Endothelial cell of umbilical vein (primary cell): Measurements from ENCODE around the gene ITSN1. TPM values are rescaled to one million over a fixed set of nuclear protein-coding genes. Genes with fewer than 3 reads are reported as not detected.

Experiments
- BruUV-seq: library from RNA; stranded (reverse); fragments of 400-500 nt; replicated peaks from 2 replicates; lab custom pipeline; 2021; lab: Mats Ljungman, UMichigan
- CTCF ChIA-PET: fragments of 300-600, 350-600 bp; sonication (Branson Sonifier 250); formaldehyde crosslinking; loops from one replicate; lab custom pipeline; 2021; ENCODE audit warnings: antibody characterized with exemption, inconsistent platforms; lab: Charles Lee
- POLR2A ChIA-PET: fragments of 300-600, 350-600 bp; sonication (Branson Sonifier 250); formaldehyde crosslinking; loops from one replicate; lab custom pipeline; 2021; ENCODE audit warnings: antibody characterized with exemption, inconsistent platforms; lab: Charles Lee
- DNase-seq: peaks from one replicate; pipeline ENCODE4 v3.0.0-alpha.2; 2011; ENCODE audit warnings: low read depth, low spot score
- FAIRE-seq: peaks from 2 replicates; lab custom pipeline; 2011; peaks lifted over from hg19 to GRCh38; lab: Jason Lieb, UNC
- H2AFZ ChIP-seq: 2 replicates; pipeline ENCODE4 v1.6.0; 2012; ENCODE audit warnings: low read depth, low read length, control low read depth, inconsistent platforms
- H3K27ac ChIP-seq: 2 replicates; pipeline ENCODE4 v1.5.1; 2011; ENCODE audit warnings: low read depth, mild to moderate bottlenecking, control low read depth, low read length, moderate library complexity; ENCODE audit not compliant: insufficient read depth
- H3K27me3 ChIP-seq, 2 experiments: 2 replicates each; pipeline versions ENCODE4 v1.6.0 to v1.6.1; 2011; ENCODE audit warnings: low read length in 2 of 2, mixed read lengths in 1 of 2; ENCODE audit not compliant: control insufficient read depth in 2 of 2, insufficient read depth in 2 of 2
- H3K36me3 ChIP-seq, 2 experiments: 2 replicates in 1 of 2; 3 replicates in 1 of 2; pipeline ENCODE4 v1.5.1; 2011; ENCODE audit warnings: low read length in 2 of 2, mild to moderate bottlenecking in 1 of 2, moderate library complexity in 1 of 2; ENCODE audit not compliant: control insufficient read depth in 2 of 2, insufficient read depth in 2 of 2; ENCODE audit errors: extremely low read depth in 1 of 2
- H3K4me1 ChIP-seq: 3 replicates; pipeline ENCODE4 v1.5.1; 2011; ENCODE audit warnings: mild to moderate bottlenecking, low read length; ENCODE audit not compliant: control insufficient read depth, insufficient read depth; ENCODE audit errors: extremely low read depth
- H3K4me2 ChIP-seq: 2 replicates; pipeline ENCODE4 v1.6.1; 2011; ENCODE audit warnings: low read length, control low read depth, mixed read lengths; ENCODE audit not compliant: insufficient read depth
- H3K4me3 ChIP-seq, 3 experiments: fragments of 200-600 bp in 1 of 3; sonication (generic), shearing (Covaris generic) in 1 of 3; replicated peaks in 1 of 3; 2 replicates each; pipeline ENCODE4 v1.5.1; 2011 to 2016; ENCODE audit warnings: control low read depth in 3 of 3, low read length in 3 of 3, mild to moderate bottlenecking in 2 of 3, inconsistent platforms in 1 of 3, low read depth in 1 of 3, moderate library complexity in 1 of 3; ENCODE audit not compliant: insufficient read depth in 1 of 3
- H3K79me2 ChIP-seq: 2 replicates; pipeline ENCODE4 v1.6.0; 2012; ENCODE audit warnings: low read length, inconsistent platforms; ENCODE audit not compliant: control insufficient read depth, insufficient read depth
- H3K9ac ChIP-seq: replicated peaks from 2 replicates; pipeline ENCODE3; 2011; ENCODE audit warnings: low read length, control low read depth; ENCODE audit not compliant: insufficient read depth; ENCODE audit errors: extremely low read depth
- H3K9me1 ChIP-seq: replicated peaks from 3 replicates; pipeline ENCODE4 v1.6.0; 2011; ENCODE audit warnings: mild to moderate bottlenecking, low read length; ENCODE audit not compliant: control insufficient read depth, insufficient read depth; ENCODE audit errors: extremely low read depth
- H3K9me3 ChIP-seq: replicated peaks from 2 replicates; pipeline ENCODE4 v1.5.1; 2012; ENCODE audit warnings: low read length, inconsistent platforms; ENCODE audit not compliant: control insufficient read depth, insufficient read depth
- H4K20me1 ChIP-seq: replicated peaks from 2 replicates; pipeline ENCODE3; 2011; ENCODE audit warnings: mild to moderate bottlenecking, low read length; ENCODE audit not compliant: control insufficient read depth, insufficient read depth; ENCODE audit errors: extremely low read depth
- EZH2 ChIP-seq: IDR thresholded peaks from 2 replicates; pipeline ENCODE4 v1.6.1; 2012; ENCODE audit warnings: borderline replicate concordance, low read depth, mild to moderate bottlenecking, moderate library complexity, low read length, inconsistent platforms; ENCODE audit not compliant: severe bottlenecking
- FOS ChIP-seq: IDR thresholded peaks from 2 replicates; pipeline ENCODE4 v1.6.1; 2011; ENCODE audit warnings: mild to moderate bottlenecking, low read length, moderate library complexity, borderline replicate concordance; ENCODE audit not compliant: insufficient read depth
- GATA2 ChIP-seq: IDR thresholded peaks from 2 replicates; pipeline ENCODE4 v1.7.0; 2011; ENCODE audit warnings: low read depth, mild to moderate bottlenecking, moderate library complexity, mixed read lengths, low read length; ENCODE audit not compliant: insufficient read length, insufficient read depth
- JUN ChIP-seq: IDR thresholded peaks from 2 replicates; pipeline ENCODE4 v1.6.1; 2011; ENCODE audit warnings: borderline replicate concordance, low read depth; ENCODE audit not compliant: insufficient read length, insufficient read depth
- MYC ChIP-seq: IDR thresholded peaks from one replicate; pipeline ENCODE4 v1.6.1; 2011; ENCODE audit warnings: mild to moderate bottlenecking, low read depth, low read length
- POLR2A ChIP-seq: IDR thresholded peaks from 2 replicates; pipeline ENCODE4 v1.6.1; 2012; ENCODE audit warnings: low read depth, mild to moderate bottlenecking, control low read depth, low read length
- POLR2AphosphoS5 ChIP-seq: IDR thresholded peaks from 2 replicates; pipeline ENCODE4 v1.6.1; 2012; ENCODE audit warnings: low read depth, mild to moderate bottlenecking, control low read depth, low read length, moderate library complexity; ENCODE audit not compliant: insufficient read depth
- dilution Hi-C: fragments of 300-500 bp; cut with MboI; formaldehyde crosslinking; loops from one replicate; pipeline ENCODE4 v1.15.0; 2019; ENCODE audit warnings: low sequenced_read_pairs; ENCODE audit not compliant: extremely low pct_ligation_motif_present
- intact Hi-C: fragments of 100-400 bp; cut with micrococcal nuclease; formaldehyde crosslinking; loops from one replicate; pipeline ENCODE4 v1.10.0; 2022
- polyA plus RNA-seq, 4 experiments: library from polyadenylated mRNA; depleted of rRNA in 3 of 4; stranded (reverse) in 3 of 4; unstranded in 1 of 4; fragments of >200 nt; gene quantifications; 2 replicates each; pipeline versions ENCODE4 v1.2.1 to v1.2.3, GENCODE V29; 2011 to 2012; ENCODE audit warnings: missing spikeins in 1 of 4
- total RNA-seq: library from RNA; stranded (reverse); gene quantifications from 2 replicates; pipeline ENCODE4 v1.2.3, GENCODE V29; 2021
- TF ChIP-seq, protein P1 (sequence below), 2 donors: IDR thresholded peaks; 1 replicate in 1 of 2; 2 replicates in 1 of 2; pipeline ENCODE4 v1.5.1; 2011; ENCODE audit warnings: low read length in 2 of 2, mild to moderate bottlenecking in 2 of 2, moderate library complexity in 2 of 2, control low read depth in 1 of 2, inconsistent platforms in 1 of 2, low read depth in 1 of 2; ENCODE audit not compliant: insufficient read depth in 1 of 2; ENCODE audit errors: extremely low read depth in 1 of 2
- TF ChIP-seq, protein P2 (sequence below): IDR thresholded peaks from 2 replicates; pipeline ENCODE4 v1.6.1; 2011; ENCODE audit not compliant: insufficient read depth, insufficient read length

Gene ITSN1
- total and polyA plus RNA-seq, 2 donors (not counting 3 experiments of a cell fraction or from before 2014, with no cell fraction given), result 72.2 to 86.8 TPM

DNA sequence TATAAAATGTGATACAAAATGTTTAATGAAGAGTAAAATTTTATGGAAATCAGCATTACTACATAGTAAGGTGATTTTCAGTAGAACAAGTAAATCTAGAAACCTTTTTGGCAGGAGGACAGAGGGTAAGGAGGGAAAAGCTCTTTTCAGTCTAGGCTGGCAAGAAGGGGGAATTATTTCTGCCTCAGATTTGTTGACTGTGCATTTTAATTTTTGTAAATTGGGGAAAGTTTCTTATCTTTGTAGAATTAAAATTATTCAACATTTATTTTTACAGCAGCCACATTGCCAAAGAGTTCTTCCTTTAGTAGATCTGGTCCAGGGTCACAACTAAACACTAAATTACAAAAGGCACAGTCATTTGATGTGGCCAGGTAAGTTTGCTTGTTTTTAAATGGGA is 109.2 kb downstream of the ITSN1 start:
- H2AFZ ChIP-seq, result no peak overlapping the region
- POLR2A ChIA-PET, result no interaction called here

More for the DNA sequence above, 109.2 kb downstream of the ITSN1 start:
- no peaks in the 10 kb centered on the region for H3K79me2 ChIP-seq
- no peaks in the 10 kb centered on the region for H3K27me3 ChIP-seq
- no peaks in the 10 kb centered on the region for H4K20me1 ChIP-seq
- CTCF ChIA-PET, result no interaction called here
- TF ChIP-seq GATA2 (no peak), FOS (no peak), MYC (no peak), JUN (no peak), POLR2AphosphoS5 (no peak), POLR2A (no peak), EZH2 (no peak)
- TF ChIP-seq, protein P1, sequence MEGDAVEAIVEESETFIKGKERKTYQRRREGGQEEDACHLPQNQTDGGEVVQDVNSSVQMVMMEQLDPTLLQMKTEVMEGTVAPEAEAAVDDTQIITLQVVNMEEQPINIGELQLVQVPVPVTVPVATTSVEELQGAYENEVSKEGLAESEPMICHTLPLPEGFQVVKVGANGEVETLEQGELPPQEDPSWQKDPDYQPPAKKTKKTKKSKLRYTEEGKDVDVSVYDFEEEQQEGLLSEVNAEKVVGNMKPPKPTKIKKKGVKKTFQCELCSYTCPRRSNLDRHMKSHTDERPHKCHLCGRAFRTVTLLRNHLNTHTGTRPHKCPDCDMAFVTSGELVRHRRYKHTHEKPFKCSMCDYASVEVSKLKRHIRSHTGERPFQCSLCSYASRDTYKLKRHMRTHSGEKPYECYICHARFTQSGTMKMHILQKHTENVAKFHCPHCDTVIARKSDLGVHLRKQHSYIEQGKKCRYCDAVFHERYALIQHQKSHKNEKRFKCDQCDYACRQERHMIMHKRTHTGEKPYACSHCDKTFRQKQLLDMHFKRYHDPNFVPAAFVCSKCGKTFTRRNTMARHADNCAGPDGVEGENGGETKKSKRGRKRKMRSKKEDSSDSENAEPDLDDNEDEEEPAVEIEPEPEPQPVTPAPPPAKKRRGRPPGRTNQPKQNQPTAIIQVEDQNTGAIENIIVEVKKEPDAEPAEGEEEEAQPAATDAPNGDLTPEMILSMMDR (IDR thresholded peaks at IDR 0.05; ENCODE audit: extremely low read depth in 1 of 2, insufficient read depth in 1 of 2, low read depth in 1 of 2, low read length in 2 of 2), result no peak
- TF ChIP-seq, protein P2, sequence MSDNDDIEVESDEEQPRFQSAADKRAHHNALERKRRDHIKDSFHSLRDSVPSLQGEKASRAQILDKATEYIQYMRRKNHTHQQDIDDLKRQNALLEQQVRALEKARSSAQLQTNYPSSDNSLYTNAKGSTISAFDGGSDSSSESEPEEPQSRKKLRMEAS, result no peak
- no peak overlapping the region for H3K9ac ChIP-seq
- H3K4me2 ChIP-seq, result no peak overlapping the region
- no peak overlapping the region for H3K4me3 ChIP-seq
- DNase-seq (no peak), FAIRE-seq (no peak)
- dilution Hi-C loops (no loop called here), intact Hi-C loops (no loop called here)
- H3K36me3 ChIP-seq, result no peaks in the 10 kb centered on the region
- no TSS peak for BruUV-seq
- no peak overlapping the region for H3K27ac ChIP-seq
- H3K9me1 ChIP-seq, result no peaks in the 10 kb centered on the region
- H3K9me3 ChIP-seq, result peaks cover 2% of the 10 kb centered on the region
- H3K4me1 ChIP-seq, result no peaks in the 10 kb centered on the region
